KMS-11 (cell line): Measurements from ENCODE around the gene FADS2.

Experiments
- H2AFZ ChIP-seq: fragments of 200-600 bp; sonication (generic); 2 replicates; pipeline ENCODE4 v1.6.1; 2016; ENCODE audit warnings: antibody characterized with exemption, mixed run types, low read depth
- H3K27ac ChIP-seq: fragments of 200-600 bp; sonication (generic); 2 replicates; pipeline ENCODE4 v1.6.1; 2016; ENCODE audit warnings: mild to moderate bottlenecking, mixed run types
- H3K27me3 ChIP-seq: fragments of 200-600 bp; sonication (generic); 2 replicates; pipeline ENCODE4 v1.6.1; 2017; ENCODE audit warnings: mild to moderate bottlenecking, low read depth, mixed run types, moderate library complexity; ENCODE audit not compliant: insufficient read depth
- H3K36me3 ChIP-seq: fragments of 200-600 bp; sonication (generic); 2 replicates; pipeline ENCODE4 v1.6.1; 2017; ENCODE audit warnings: mild to moderate bottlenecking, mixed run types; ENCODE audit not compliant: insufficient read depth
- H3K4me1 ChIP-seq: fragments of 200-600 bp; sonication (generic); 2 replicates; pipeline ENCODE4 v1.6.1; 2016; ENCODE audit warnings: mild to moderate bottlenecking, low read depth, mixed run types; ENCODE audit not compliant: poor library complexity, severe bottlenecking
- H3K4me2 ChIP-seq: fragments of 200-600 bp; sonication (generic); 2 replicates; pipeline ENCODE4 v1.7.0; 2016; ENCODE audit warnings: mild to moderate bottlenecking, mixed run types
- H3K4me3 ChIP-seq: fragments of 200-600 bp; sonication (generic); IDR thresholded peaks from 2 replicates; pipeline ENCODE4 v1.6.1; 2017; ENCODE audit warnings: low read depth, low read length, mixed read lengths; ENCODE audit not compliant: insufficient read depth
- H3K79me2 ChIP-seq: fragments of 200-600 bp; sonication (generic); 2 replicates; pipeline ENCODE4 v1.6.1; 2016; ENCODE audit warnings: low read depth, mixed run types; ENCODE audit not compliant: insufficient read depth
- H3K9ac ChIP-seq: fragments of 200-600 bp; sonication (generic); 2 replicates; pipeline ENCODE4 v1.6.1; 2016; ENCODE audit warnings: mild to moderate bottlenecking, mixed run types
- H4K20me1 ChIP-seq: fragments of 200-600 bp; sonication (generic); 2 replicates; pipeline ENCODE4 v1.6.1; 2016; ENCODE audit warnings: mild to moderate bottlenecking, mixed run types; ENCODE audit not compliant: insufficient read depth
- CTCF ChIP-seq: fragments of 200-600 bp; sonication (generic); conservative IDR thresholded peaks from 2 replicates; pipeline ENCODE4 v1.6.1; 2017; ENCODE audit warnings: low read depth, mild to moderate bottlenecking, antibody characterized with exemption, low read length, moderate library complexity, mixed read lengths

Gene FADS2

GRCh38 chr11:61811831-61812230 is 16.3 kb upstream of the FADS2 start:
- H3K27ac ChIP-seq = no peak overlapping the region
- no peak overlapping the region for H2AFZ ChIP-seq
- H3K9ac ChIP-seq = no peak overlapping the region
- no peaks in the 10 kb centered on the region for H3K27me3 ChIP-seq
- TF ChIP-seq CTCF = no peak
- no peaks in the 10 kb centered on the region for H3K4me1 ChIP-seq
- H4K20me1 ChIP-seq = no peaks in the 10 kb centered on the region
- no peak overlapping the region for H3K4me2 ChIP-seq
- H3K36me3 ChIP-seq = no peaks in the 10 kb centered on the region
- no peaks in the 10 kb centered on the region for H3K79me2 ChIP-seq
- H3K4me3 ChIP-seq = no peak overlapping the region

GRCh38 chr11:61812736-61813411 is 15.2 kb upstream of the FADS2 start:
- H3K4me1 ChIP-seq = peaks cover 8% of the 10 kb centered on the region
- H4K20me1 ChIP-seq = no peaks in the 10 kb centered on the region
- H3K79me2 ChIP-seq = no peaks in the 10 kb centered on the region
- no peaks in the 10 kb centered on the region for H3K36me3 ChIP-seq
- H3K4me3 ChIP-seq = no peak overlapping the region
- TF ChIP-seq CTCF = no peak
- no peak overlapping the region for H3K4me2 ChIP-seq
- H3K27me3 ChIP-seq = no peaks in the 10 kb centered on the region
- no peak overlapping the region for H2AFZ ChIP-seq
- H3K9ac ChIP-seq = no peak overlapping the region
- no peak overlapping the region for H3K27ac ChIP-seq

- H3K36me3 ChIP-seq = no peaks in the 10 kb centered on the region
- no peaks in the 10 kb centered on the region for H3K79me2 ChIP-seq
- peak overlapping the region; percentile 63; the same call in 1 of the 2 replicates for H2AFZ ChIP-seq
Measured at GRCh38 chr11:61814247-61814957, 13.7 kb upstream of the FADS2 start.

More at GRCh38 chr11:61814247-61814957, 13.7 kb upstream of the FADS2 start:
- Histone ChIP-seq H3K4me3 (no peak overlapping the region), H3K9ac (no peak overlapping the region), H4K20me1 (no peaks in the 10 kb centered on the region), H3K27ac (no peak overlapping the region), H3K27me3 (no peaks in the 10 kb centered on the region), H3K4me1 (peaks cover 8% of the 10 kb centered on the region), H3K4me2 (peak overlapping the region; percentile 92; the same call in 1 of the 2 replicates)
- no peak for TF ChIP-seq CTCF
